ENCODE data around the gene ASPSCR1. TPM values are rescaled to one million over a fixed set of nuclear protein-coding genes. Genes with fewer than 3 reads are reported as not detected.

ASPSCR1 gene
- total and polyA plus RNA-seq, 2 of the 13 experiments (the other 11 are each of a cell fraction or from before 2014, with no cell fraction given), result 274 to 314 TPM

DNA sequence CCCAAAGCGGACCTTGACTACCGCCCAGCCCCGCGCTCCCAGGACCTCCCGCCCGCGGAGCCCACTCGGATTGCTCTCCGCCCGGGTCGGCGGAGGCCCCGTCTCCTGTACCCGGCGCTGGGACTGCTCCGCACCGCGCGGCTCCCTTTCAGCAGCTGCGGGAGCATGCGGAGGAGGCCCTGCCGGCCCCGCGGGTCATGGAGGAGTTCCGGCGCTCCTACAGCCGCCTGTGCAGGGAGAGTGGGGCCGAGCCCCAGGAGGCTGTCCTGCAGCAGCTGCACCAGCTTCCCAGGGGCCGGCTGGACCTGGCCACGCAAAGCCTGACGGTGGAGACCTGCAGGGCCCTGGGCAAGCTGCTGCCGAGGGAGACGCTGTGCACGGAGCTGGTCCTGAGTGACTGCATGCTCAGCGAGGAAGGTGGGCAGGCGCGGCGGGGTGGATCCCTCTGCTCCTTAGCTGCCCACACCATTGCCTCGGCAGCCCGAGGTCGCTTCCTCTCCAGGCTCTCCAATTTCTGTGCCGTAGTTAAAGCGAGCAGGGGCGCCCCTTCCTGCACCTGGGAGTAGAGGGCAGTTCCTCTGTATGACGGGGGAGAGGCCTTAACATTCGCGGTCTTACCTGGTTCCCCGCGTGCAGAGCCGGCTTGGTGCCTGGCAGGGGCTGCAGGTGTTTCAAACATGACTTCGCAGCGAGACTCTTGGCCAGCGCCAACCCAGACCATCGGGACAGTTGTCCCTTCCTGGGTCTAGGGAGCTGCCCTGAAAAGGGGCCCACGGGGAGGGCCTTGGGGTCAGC, 46.2 kb downstream of the ASPSCR1 start (continued):
- TF ChIP-seq, protein P1, sequence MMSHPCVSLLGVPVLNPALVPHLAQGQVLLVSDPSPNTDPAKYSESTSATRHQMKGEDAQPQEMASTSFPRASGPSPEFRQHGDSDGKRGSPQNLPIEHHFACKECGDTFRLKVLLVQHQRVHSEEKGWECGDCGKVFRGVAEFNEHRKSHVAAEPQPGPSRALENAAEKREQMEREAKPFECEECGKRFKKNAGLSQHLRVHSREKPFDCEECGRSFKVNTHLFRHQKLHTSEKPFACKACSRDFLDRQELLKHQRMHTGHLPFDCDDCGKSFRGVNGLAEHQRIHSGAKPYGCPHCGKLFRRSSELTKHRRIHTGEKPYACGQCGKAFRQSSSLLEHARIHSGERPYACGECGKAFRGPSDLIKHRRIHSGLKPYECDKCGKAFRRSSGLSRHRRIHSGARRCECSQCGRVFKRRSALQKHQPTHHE (CRISPR knock-in tag; IDR thresholded peaks at IDR 0.05; ENCODE audit: borderline replicate concordance), result no peak
- TF ChIP-seq CAMTA2 (CRISPR knock-in tag; IDR thresholded peaks at IDR 0.05; ENCODE audit: borderline replicate concordance), result no peak
- TF ChIP-seq GLI4 (CRISPR knock-in tag; IDR thresholded peaks at IDR 0.05; ENCODE audit: borderline replicate concordance), result 0 out of 2 replicates have a peak, but pooled peaks have one; percentile 36
- TF ChIP-seq ZNF619 (CRISPR knock-in tag; IDR thresholded peaks at IDR 0.05), result 0 out of 2 replicates have a peak, but pooled peaks have one; percentile 7
- TF ChIP-seq ZFP36L2 (CRISPR knock-in tag; IDR thresholded peaks at IDR 0.05), result no peak
- TF ChIP-seq ZNF766 (CRISPR knock-in tag; IDR thresholded peaks at IDR 0.05; ENCODE audit: borderline replicate concordance), result no peak
- no peak for TF ChIP-seq KDM6A (CRISPR knock-in tag; IDR thresholded peaks at IDR 0.05; ENCODE audit: low read depth)
- TF ChIP-seq NFKBIZ (CRISPR knock-in tag; IDR thresholded peaks at IDR 0.05), result no peak
- TF ChIP-seq KDM5B (CRISPR knock-in tag; IDR thresholded peaks at IDR 0.05; ENCODE audit: borderline replicate concordance), result no peak
- TF ChIP-seq NONO (IDR thresholded peaks at IDR 0.05), result no peak
- peak; percentile 78; the same call in 1 of the 2 replicates for TF ChIP-seq NONO (CRISPR knock-in tag; conservative IDR thresholded peaks at IDR 0.05)
- TF ChIP-seq ZNF879 (CRISPR knock-in tag; IDR thresholded peaks at IDR 0.05), result 0 out of 2 replicates have a peak, but pooled peaks have one; percentile 13
- no peak for TF ChIP-seq RXRB (CRISPR knock-in tag; IDR thresholded peaks at IDR 0.05; ENCODE audit: borderline replicate concordance)
- TF ChIP-seq, protein P2, sequence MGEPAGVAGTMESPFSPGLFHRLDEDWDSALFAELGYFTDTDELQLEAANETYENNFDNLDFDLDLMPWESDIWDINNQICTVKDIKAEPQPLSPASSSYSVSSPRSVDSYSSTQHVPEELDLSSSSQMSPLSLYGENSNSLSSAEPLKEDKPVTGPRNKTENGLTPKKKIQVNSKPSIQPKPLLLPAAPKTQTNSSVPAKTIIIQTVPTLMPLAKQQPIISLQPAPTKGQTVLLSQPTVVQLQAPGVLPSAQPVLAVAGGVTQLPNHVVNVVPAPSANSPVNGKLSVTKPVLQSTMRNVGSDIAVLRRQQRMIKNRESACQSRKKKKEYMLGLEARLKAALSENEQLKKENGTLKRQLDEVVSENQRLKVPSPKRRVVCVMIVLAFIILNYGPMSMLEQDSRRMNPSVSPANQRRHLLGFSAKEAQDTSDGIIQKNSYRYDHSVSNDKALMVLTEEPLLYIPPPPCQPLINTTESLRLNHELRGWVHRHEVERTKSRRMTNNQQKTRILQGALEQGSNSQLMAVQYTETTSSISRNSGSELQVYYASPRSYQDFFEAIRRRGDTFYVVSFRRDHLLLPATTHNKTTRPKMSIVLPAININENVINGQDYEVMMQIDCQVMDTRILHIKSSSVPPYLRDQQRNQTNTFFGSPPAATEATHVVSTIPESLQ (CRISPR knock-in tag; conservative IDR thresholded peaks at IDR 0.05), result no peak
- peak; percentile 25; the same call in 1 of the 2 replicates for TF ChIP-seq KMT2B (CRISPR knock-in tag; IDR thresholded peaks at IDR 0.05)
- TF ChIP-seq, protein P3, sequence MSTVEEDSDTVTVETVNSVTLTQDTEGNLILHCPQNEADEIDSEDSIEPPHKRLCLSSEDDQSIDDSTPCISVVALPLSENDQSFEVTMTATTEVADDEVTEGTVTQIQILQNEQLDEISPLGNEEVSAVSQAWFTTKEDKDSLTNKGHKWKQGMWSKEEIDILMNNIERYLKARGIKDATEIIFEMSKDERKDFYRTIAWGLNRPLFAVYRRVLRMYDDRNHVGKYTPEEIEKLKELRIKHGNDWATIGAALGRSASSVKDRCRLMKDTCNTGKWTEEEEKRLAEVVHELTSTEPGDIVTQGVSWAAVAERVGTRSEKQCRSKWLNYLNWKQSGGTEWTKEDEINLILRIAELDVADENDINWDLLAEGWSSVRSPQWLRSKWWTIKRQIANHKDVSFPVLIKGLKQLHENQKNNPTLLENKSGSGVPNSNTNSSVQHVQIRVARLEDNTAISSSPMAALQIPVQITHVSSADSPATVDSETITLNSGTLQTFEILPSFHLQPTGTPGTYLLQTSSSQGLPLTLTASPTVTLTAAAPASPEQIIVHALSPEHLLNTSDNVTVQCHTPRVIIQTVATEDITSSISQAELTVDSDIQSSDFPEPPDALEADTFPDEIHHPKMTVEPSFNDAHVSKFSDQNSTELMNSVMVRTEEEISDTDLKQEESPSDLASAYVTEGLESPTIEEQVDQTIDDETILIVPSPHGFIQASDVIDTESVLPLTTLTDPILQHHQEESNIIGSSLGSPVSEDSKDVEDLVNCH (CRISPR knock-in tag; IDR thresholded peaks at IDR 0.05), result no peak
- no peak for TF ChIP-seq HHEX (CRISPR knock-in tag; IDR thresholded peaks at IDR 0.05)
- TF ChIP-seq, protein P4, sequence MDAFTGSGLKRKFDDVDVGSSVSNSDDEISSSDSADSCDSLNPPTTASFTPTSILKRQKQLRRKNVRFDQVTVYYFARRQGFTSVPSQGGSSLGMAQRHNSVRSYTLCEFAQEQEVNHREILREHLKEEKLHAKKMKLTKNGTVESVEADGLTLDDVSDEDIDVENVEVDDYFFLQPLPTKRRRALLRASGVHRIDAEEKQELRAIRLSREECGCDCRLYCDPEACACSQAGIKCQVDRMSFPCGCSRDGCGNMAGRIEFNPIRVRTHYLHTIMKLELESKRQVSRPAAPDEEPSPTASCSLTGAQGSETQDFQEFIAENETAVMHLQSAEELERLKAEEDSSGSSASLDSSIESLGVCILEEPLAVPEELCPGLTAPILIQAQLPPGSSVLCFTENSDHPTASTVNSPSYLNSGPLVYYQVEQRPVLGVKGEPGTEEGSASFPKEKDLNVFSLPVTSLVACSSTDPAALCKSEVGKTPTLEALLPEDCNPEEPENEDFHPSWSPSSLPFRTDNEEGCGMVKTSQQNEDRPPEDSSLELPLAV (CRISPR knock-in tag; conservative IDR thresholded peaks at IDR 0.05; ENCODE audit: low read depth), result no peak
- no peak for TF ChIP-seq TCF7L2 (IDR thresholded peaks at IDR 0.05; ENCODE audit: low read depth, low read length)
- no peak for TF ChIP-seq ZNF484 (CRISPR knock-in tag; IDR thresholded peaks at IDR 0.05; ENCODE audit: borderline replicate concordance, low read depth)
- TF ChIP-seq ZNF782 (CRISPR knock-in tag; IDR thresholded peaks at IDR 0.05; ENCODE audit: borderline replicate concordance), result 0 out of 2 replicates have a peak, but pooled peaks have one; percentile 74
- peak; percentile 47; the same call in 1 of the 2 replicates for TF ChIP-seq TBX2 (CRISPR knock-in tag; IDR thresholded peaks at IDR 0.05; ENCODE audit: borderline replicate concordance)
- no peak for TF ChIP-seq U2AF2 (IDR thresholded peaks at IDR 0.05; ENCODE audit: low read depth, low read length)
